Fibroblast of mammary gland (primary cell): Measurements from ENCODE around the gene CD47.
A peak's percentile ranks its signal among the peaks of the same experiment; 100 is the strongest.

Source experiments
- DNase-seq: peaks from one replicate; pipeline ENCODE4 v3.0.0-alpha.2; 2010; ENCODE audit warnings: low read depth
- H3K4me3 ChIP-seq: 2 replicates; pipeline ENCODE4 v1.5.1; 2011; ENCODE audit warnings: low read depth, mild to moderate bottlenecking, low read length, moderate library complexity; ENCODE audit not compliant: control insufficient read depth
- TF ChIP-seq, protein P1 (sequence below): conservative IDR thresholded peaks from 2 replicates; pipeline ENCODE4 v1.5.1; 2011; ENCODE audit warnings: low read depth, low read length, inconsistent platforms; ENCODE audit not compliant: control insufficient read depth, insufficient read depth

The CD47 gene

DNA sequence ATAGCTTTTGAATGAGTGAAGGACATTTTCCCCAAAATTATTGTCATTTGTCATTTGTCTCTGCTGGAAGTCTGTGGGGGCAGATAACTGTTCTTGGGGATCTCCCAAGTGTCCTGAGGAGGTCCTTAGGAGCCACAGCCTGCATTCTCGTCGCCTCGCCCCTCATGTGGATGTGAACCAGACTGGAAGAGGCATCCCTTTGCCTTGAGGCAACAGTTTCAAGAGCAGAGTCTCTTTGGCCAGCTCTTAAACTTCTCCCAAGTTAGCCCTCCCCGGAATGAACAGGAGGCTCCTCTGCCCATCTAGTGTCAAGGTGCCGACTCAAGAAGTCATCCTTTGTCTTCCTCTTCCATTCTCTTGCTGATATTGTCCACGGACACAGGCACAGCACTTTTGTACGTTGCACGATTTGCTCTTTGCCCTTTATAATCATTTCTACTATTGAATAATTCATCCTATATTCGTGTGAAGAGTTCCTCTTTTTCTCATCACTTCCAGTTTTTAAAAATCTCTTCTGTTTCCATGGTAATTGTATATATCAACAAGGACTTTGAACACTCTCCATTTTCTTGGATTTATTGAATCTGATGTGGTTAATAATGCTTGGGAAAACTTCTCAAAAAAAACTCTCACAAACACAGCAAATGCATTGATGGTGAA, 40.8 kb upstream of the CD47 start:
- no peak overlapping the region for H3K4me3 ChIP-seq
- TF ChIP-seq, protein P1, sequence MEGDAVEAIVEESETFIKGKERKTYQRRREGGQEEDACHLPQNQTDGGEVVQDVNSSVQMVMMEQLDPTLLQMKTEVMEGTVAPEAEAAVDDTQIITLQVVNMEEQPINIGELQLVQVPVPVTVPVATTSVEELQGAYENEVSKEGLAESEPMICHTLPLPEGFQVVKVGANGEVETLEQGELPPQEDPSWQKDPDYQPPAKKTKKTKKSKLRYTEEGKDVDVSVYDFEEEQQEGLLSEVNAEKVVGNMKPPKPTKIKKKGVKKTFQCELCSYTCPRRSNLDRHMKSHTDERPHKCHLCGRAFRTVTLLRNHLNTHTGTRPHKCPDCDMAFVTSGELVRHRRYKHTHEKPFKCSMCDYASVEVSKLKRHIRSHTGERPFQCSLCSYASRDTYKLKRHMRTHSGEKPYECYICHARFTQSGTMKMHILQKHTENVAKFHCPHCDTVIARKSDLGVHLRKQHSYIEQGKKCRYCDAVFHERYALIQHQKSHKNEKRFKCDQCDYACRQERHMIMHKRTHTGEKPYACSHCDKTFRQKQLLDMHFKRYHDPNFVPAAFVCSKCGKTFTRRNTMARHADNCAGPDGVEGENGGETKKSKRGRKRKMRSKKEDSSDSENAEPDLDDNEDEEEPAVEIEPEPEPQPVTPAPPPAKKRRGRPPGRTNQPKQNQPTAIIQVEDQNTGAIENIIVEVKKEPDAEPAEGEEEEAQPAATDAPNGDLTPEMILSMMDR: no peak
- no peak for DNase-seq

DNA sequence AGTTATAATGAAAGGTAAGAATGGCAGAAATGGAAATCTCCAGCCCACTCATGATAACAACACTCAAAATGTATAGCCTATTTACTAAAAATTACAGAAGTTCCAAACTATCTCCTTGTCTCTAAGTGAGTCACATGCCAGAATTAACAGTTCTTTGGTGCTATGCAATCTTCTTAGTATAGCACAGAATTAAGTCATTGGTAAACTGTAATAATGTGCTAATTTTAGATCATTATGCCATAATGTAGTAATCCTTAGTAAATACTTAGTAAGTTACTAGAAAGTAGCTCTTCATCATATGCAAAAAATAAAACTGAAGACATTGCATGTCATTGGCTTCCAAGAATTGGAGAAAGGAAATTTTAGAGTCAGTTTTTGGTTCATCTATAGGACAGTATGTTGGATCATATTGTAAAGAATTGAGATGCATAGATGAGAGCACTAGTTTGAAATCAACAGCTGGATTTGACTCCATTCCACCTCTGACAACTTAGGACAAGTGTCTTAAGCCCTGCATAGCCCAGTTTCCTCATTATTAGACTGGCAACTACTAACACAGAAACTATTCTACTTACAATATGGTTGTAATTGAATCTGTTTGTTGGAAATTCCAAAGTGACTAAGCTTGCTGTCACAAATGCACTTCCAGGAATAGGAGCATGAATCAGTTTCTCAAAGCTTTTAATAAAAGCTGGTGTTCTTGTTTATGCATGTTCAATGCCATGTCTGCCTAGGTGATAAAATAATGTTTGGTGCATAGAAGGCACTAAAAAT, 40.1 kb upstream of the CD47 start:
- DNase-seq: peak; percentile 94
- TF ChIP-seq, protein P1: no peak
- H3K4me3 ChIP-seq: no peak overlapping the region

DNA sequence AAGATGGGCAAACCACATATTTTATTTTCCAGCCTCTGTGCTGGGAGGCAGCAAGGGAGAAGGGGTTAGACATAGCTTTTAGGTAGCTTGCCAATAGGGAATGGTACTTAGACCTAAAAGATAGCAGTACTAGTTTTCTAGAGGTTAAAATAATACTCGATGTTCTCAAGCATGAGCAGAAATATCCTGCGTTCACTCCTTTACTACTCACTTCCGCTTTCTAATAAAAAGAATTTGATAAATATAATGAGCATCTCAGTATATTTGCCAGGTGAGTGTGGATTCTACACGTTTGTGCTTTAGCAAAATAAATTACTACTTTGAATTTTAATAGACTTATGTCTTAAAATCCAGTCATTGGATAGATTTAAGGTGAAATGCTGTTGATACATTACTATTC, 39.4 kb upstream of the CD47 start:
- H3K4me3 ChIP-seq: no peak overlapping the region
- TF ChIP-seq, protein P1: no peak
- no peak for DNase-seq

GRCh38 chr3:108127301-108127988, 36.6 kb upstream of the CD47 start:
- H3K4me3 ChIP-seq: no peak overlapping the region
- TF ChIP-seq, protein P1: no peak
- no peak for DNase-seq

DNA sequence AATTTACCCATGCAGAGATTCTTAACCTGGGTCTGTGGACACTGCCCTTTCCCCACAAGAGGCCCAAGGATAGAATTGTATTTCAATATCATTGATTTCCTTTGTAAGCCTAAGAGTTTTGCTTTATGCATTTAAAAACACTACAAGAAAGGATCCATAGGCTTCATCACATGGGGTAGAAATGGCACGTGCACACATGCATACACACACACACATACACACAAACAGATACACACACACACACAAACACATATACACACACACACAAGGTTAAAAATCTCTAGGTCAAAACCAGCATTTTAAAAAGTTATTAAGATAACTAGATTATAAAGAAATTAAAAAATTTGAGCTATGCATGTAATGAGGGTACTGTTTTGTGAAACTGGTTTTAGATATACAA, 35.5 kb upstream of the CD47 start:
- TF ChIP-seq, protein P1: no peak
- no peak for DNase-seq
- no peak overlapping the region for H3K4me3 ChIP-seq

- DNase-seq: no peak
- no peak overlapping the region for H3K4me3 ChIP-seq
- TF ChIP-seq, protein P1: no peak
Measured at GRCh38 chr3:108125550-108126071, 34.8 kb upstream of the CD47 start.
